ENCODE results near the gene RBM39. TPM values are rescaled to one million over a fixed set of nuclear protein-coding genes. Genes with fewer than 3 reads are reported as not detected.

RBM39 gene
- total and polyA plus RNA-seq, 2 of the 13 experiments (the other 11 are each of a cell fraction or from before 2014, with no cell fraction given): 788 to 920 TPM

- TF ChIP-seq, protein P1, sequence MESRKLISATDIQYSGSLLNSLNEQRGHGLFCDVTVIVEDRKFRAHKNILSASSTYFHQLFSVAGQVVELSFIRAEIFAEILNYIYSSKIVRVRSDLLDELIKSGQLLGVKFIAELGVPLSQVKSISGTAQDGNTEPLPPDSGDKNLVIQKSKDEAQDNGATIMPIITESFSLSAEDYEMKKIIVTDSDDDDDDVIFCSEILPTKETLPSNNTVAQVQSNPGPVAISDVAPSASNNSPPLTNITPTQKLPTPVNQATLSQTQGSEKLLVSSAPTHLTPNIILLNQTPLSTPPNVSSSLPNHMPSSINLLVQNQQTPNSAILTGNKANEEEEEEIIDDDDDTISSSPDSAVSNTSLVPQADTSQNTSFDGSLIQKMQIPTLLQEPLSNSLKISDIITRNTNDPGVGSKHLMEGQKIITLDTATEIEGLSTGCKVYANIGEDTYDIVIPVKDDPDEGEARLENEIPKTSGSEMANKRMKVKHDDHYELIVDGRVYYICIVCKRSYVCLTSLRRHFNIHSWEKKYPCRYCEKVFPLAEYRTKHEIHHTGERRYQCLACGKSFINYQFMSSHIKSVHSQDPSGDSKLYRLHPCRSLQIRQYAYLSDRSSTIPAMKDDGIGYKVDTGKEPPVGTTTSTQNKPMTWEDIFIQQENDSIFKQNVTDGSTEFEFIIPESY (CRISPR knock-in tag; IDR thresholded peaks at IDR 0.05): peak; percentile 40; the same call in 1 of the 2 replicates
- TF ChIP-seq ZSCAN21 (CRISPR knock-in tag; IDR thresholded peaks at IDR 0.05; ENCODE audit: borderline replicate concordance) (no peak), ZSCAN30 (CRISPR knock-in tag; IDR thresholded peaks at IDR 0.05) (no peak), RFXAP (CRISPR knock-in tag; IDR thresholded peaks at IDR 0.05; ENCODE audit: borderline replicate concordance) (no peak), HDAC6 (IDR thresholded peaks at IDR 0.05; ENCODE audit: low read depth, low read length) (no peak), MYC (CRISPR knock-in tag; IDR thresholded peaks at IDR 0.05; ENCODE audit: borderline replicate concordance) (peak; percentile 22; the same call in 1 of the 2 replicates), MTERF4 (CRISPR knock-in tag; IDR thresholded peaks at IDR 0.05) (no peak), MIER2 (CRISPR knock-in tag; IDR thresholded peaks at IDR 0.05) (peak; percentile 62; the same call in 1 of the 2 replicates), PCBP1 (IDR thresholded peaks at IDR 0.05; ENCODE audit: borderline replicate concordance, low read depth, low read length) (no peak), ZNF33A (CRISPR knock-in tag; IDR thresholded peaks at IDR 0.05; ENCODE audit: borderline replicate concordance) (no peak), NFIC (IDR thresholded peaks at IDR 0.05; ENCODE audit: low read length) (no peak), HBP1 (CRISPR knock-in tag; IDR thresholded peaks at IDR 0.05; ENCODE audit: low read depth) (peak; percentile 56; the same call in 1 of the 2 replicates), SIX1 (CRISPR knock-in tag; IDR thresholded peaks at IDR 0.05; ENCODE audit: borderline replicate concordance) (no peak)
- TF ChIP-seq, protein P2, sequence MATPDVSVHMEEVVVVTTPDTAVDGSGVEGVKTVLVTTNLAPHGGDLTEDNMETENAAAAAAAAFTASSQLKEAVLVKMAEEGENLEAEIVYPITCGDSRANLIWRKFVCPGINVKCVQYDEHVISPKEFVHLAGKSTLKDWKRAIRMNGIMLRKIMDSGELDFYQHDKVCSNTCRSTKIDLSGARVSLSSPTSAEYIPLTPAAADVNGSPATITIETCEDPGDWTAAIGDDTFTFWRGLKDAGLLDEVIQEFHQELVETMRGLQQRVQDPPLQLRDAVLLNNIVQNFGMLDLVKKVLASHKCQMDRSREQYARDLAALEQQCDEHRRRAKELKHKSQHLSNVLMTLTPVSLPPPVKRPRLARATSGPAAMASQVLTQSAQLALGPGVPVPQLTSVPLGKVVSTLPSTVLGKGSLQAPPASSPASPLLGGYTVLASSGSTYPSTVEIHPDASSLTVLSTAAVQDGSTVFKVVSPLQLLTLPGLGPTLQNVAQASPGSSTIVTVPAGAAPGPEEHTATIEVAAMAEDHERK (CRISPR knock-in tag; IDR thresholded peaks at IDR 0.05; ENCODE audit: low read depth): no peak
- TF ChIP-seq, protein P3, sequence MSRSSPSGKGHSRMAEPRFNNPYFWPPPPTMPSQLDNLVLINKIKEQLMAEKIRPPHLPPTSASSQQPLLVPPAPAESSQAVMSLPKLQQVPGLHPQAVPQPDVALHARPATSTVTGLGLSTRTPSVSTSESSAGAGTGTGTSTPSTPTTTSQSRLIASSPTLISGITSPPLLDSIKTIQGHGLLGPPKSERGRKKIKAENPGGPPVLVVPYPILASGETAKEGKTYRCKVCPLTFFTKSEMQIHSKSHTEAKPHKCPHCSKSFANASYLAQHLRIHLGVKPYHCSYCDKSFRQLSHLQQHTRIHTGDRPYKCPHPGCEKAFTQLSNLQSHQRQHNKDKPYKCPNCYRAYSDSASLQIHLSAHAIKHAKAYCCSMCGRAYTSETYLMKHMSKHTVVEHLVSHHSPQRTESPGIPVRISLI (CRISPR knock-in tag; IDR thresholded peaks at IDR 0.05; ENCODE audit: borderline replicate concordance): no peak
- TF ChIP-seq, protein P4, sequence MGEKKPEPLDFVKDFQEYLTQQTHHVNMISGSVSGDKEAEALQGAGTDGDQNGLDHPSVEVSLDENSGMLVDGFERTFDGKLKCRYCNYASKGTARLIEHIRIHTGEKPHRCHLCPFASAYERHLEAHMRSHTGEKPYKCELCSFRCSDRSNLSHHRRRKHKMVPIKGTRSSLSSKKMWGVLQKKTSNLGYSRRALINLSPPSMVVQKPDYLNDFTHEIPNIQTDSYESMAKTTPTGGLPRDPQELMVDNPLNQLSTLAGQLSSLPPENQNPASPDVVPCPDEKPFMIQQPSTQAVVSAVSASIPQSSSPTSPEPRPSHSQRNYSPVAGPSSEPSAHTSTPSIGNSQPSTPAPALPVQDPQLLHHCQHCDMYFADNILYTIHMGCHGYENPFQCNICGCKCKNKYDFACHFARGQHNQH (CRISPR knock-in tag; IDR thresholded peaks at IDR 0.05): peak; percentile 67; the same call in 1 of the 2 replicates
Observed at GRCh38 chr20:35768731-35769664, 26.9 kb upstream of the RBM39 start (continued).
